Measurements from ENCODE around the gene PRTG.

DNA sequence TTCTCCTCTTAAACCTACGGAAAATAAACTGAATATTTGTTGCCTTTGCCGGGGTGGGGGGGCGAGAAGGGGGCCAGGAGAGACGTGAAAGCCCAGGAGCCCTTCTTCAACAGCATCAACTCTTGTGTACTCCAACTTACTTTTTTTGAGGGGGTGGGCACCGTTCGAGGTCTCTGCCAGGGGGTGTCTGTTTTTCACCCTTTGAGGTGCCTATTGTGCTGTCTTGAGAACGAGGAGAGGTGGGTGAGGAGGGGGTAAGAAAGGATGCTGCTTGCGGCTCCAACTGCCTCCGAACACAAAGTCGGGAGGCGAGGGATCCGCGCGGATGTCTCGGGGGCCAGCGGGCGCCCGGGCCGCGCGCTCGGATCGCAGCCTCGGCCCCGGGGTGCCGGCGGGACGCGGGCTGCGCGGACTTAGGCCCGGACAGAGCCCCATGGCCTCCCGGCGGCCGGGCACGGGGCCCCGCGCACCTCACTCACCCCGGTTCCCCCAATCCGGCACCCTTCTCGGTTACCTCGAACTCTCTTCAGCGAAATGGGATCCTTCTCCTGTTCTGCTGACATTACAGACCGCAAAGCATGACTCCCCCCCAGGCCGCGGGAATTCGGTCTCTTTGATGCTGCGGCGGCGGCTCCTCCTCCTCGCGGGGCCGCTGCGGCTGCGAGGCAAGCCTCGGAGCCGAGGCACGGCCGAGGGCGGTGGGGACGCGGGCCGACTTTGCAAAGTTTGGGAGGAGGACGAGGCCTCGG lies 155.5 kb downstream of the PRTG start:
- TF ChIP-seq, protein P1, sequence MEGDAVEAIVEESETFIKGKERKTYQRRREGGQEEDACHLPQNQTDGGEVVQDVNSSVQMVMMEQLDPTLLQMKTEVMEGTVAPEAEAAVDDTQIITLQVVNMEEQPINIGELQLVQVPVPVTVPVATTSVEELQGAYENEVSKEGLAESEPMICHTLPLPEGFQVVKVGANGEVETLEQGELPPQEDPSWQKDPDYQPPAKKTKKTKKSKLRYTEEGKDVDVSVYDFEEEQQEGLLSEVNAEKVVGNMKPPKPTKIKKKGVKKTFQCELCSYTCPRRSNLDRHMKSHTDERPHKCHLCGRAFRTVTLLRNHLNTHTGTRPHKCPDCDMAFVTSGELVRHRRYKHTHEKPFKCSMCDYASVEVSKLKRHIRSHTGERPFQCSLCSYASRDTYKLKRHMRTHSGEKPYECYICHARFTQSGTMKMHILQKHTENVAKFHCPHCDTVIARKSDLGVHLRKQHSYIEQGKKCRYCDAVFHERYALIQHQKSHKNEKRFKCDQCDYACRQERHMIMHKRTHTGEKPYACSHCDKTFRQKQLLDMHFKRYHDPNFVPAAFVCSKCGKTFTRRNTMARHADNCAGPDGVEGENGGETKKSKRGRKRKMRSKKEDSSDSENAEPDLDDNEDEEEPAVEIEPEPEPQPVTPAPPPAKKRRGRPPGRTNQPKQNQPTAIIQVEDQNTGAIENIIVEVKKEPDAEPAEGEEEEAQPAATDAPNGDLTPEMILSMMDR (IDR thresholded peaks at IDR 0.05; ENCODE audit: low read depth, low read length): no peak
- TF ChIP-seq MAX (IDR thresholded peaks at IDR 0.05; ENCODE audit: low read depth, low read length) (no peak), POLR2A (IDR thresholded peaks at IDR 0.05; ENCODE audit: extremely low read depth, insufficient read length) (no peak), MYC (IDR thresholded peaks at IDR 0.05; ENCODE audit: low read depth, low read length) (no peak)

Data from NB4 (cell line).